IMR-90 (cell line): ENCODE measurements around the gene CCL14. TPM values are rescaled to one million over a fixed set of nuclear protein-coding genes. Genes with fewer than 3 reads are reported as not detected.

ENCODE experiments used
- ATAC-seq: fragments of 200-7000 bp; cut with Tn5 transposase; 2 replicates; pipeline ENCODE4 v1.9.1; 2020; ENCODE audit warnings: low read depth, mild to moderate bottlenecking, moderate library complexity
- BruUV-seq: library from RNA; stranded (reverse); fragments of 400-500 nt; replicated peaks from 2 replicates; lab custom pipeline; 2021; lab: Mats Ljungman, UMichigan
- CTCF ChIA-PET: fragments of 300-600 bp; formaldehyde crosslinking; extraction: SDS; loops from one replicate; lab custom pipeline; 2021; ENCODE audit warnings: antibody characterized with exemption; lab: Yijun Ruan, JAX
- POLR2A ChIA-PET: fragments of 300-600 bp; sonication (Branson Sonifier 250); formaldehyde crosslinking; loops from one replicate; lab custom pipeline; 2022; ENCODE audit warnings: antibody characterized with exemption; ENCODE audit not compliant: unreplicated experiment; lab: Charles Lee
- DNase-seq: peaks from one replicate; pipeline ENCODE4 v3.0.0; 2013
- H2AFZ ChIP-seq: replicated peaks from 2 replicates; pipeline ENCODE3; 2013; ENCODE audit warnings: low read length, mild to moderate bottlenecking; ENCODE audit not compliant: poor library complexity
- H2AK5ac ChIP-seq: 2 replicates; pipeline ENCODE4 v1.6.1; 2013; ENCODE audit warnings: low read depth, low read length, inconsistent platforms
- H2AK9ac ChIP-seq: replicated peaks from 2 replicates; pipeline ENCODE3; 2013; ENCODE audit warnings: mild to moderate bottlenecking, low read depth, low read length, moderate library complexity; ENCODE audit not compliant: poor library complexity
- H2BK120ac ChIP-seq: 2 replicates; pipeline ENCODE4 v1.6.1; 2013; ENCODE audit warnings: low read depth, low read length, inconsistent platforms
- H2BK15ac ChIP-seq: 3 replicates; pipeline ENCODE4 v1.6.1; 2013; ENCODE audit warnings: low read depth, low read length, inconsistent platforms
- H2BK20ac ChIP-seq: 2 replicates; pipeline ENCODE4 v1.6.1; 2013; ENCODE audit warnings: low read depth, mild to moderate bottlenecking, inconsistent platforms, low read length, moderate library complexity
- H2BK5ac ChIP-seq: 2 replicates; pipeline ENCODE4 v1.6.1; 2013; ENCODE audit warnings: mild to moderate bottlenecking, low read depth, low read length, inconsistent platforms; ENCODE audit not compliant: poor library complexity, severe bottlenecking
- H3K14ac ChIP-seq: replicated peaks from 2 replicates; pipeline ENCODE4 v1.6.1; 2013; ENCODE audit warnings: low read depth, low read length, inconsistent platforms
- H3K18ac ChIP-seq: 2 replicates; pipeline ENCODE4 v1.6.1; 2013; ENCODE audit warnings: low read depth, low read length, control low read depth
- H3K23ac ChIP-seq: 2 replicates; pipeline ENCODE4 v1.6.1; 2013; ENCODE audit warnings: low read depth, low read length, inconsistent platforms
- H3K27ac ChIP-seq: 2 replicates; pipeline ENCODE4 v1.5.1; 2013; ENCODE audit warnings: mild to moderate bottlenecking, control low read depth, low read length; ENCODE audit not compliant: insufficient read depth
- H3K27me3 ChIP-seq: 2 replicates; pipeline ENCODE4 v1.6.1; 2013; ENCODE audit warnings: low read length; ENCODE audit not compliant: control insufficient read depth, insufficient read depth
- H3K36me3 ChIP-seq: 2 replicates; pipeline ENCODE4 v1.6.1; 2013; ENCODE audit warnings: low read length, mixed read lengths; ENCODE audit not compliant: control insufficient read depth, insufficient read depth
- H3K4ac ChIP-seq: 2 replicates; pipeline ENCODE4 v1.6.1; 2013; ENCODE audit warnings: low read depth, low read length, inconsistent platforms
- H3K4me1 ChIP-seq: 2 replicates; pipeline ENCODE4 v1.6.1; 2013; ENCODE audit warnings: low read length, mixed read lengths; ENCODE audit not compliant: control insufficient read depth, insufficient read depth
- H3K4me2 ChIP-seq: 2 replicates; pipeline ENCODE4 v1.6.1; 2013; ENCODE audit warnings: low read depth, mild to moderate bottlenecking, control low read depth, low read length, moderate library complexity
- H3K4me3 ChIP-seq: 2 replicates; pipeline ENCODE4 v1.5.1; 2013; ENCODE audit warnings: low read depth, mild to moderate bottlenecking, control low read depth, low read length, moderate library complexity; ENCODE audit not compliant: insufficient read depth
- H3K56ac ChIP-seq: 2 replicates; pipeline ENCODE4 v1.6.1; 2013; ENCODE audit warnings: low read length, inconsistent platforms; ENCODE audit not compliant: insufficient read depth; ENCODE audit errors: extremely low read depth
- H3K79me1 ChIP-seq, 2 experiments: 2 replicates each; pipeline ENCODE4 v1.6.1; 2013; ENCODE audit warnings: low read length in 2 of 2, inconsistent platforms in 1 of 2, low read depth in 1 of 2
- H3K9ac ChIP-seq: 2 replicates; pipeline ENCODE4 v1.6.1; 2013; ENCODE audit warnings: low read depth, low read length, control low read depth
- H3K9me1 ChIP-seq: 2 replicates; pipeline ENCODE4 v1.6.1; 2013; ENCODE audit warnings: low read length, inconsistent platforms; ENCODE audit not compliant: insufficient read depth
- H3K9me3 ChIP-seq: 2 replicates; pipeline ENCODE4 v1.6.1; 2013; ENCODE audit warnings: low read length; ENCODE audit not compliant: control insufficient read depth, insufficient read depth
- H4K20me1 ChIP-seq: 2 replicates; pipeline ENCODE4 v1.6.1; 2013; ENCODE audit warnings: low read length, inconsistent platforms; ENCODE audit not compliant: insufficient read depth
- H4K5ac ChIP-seq: 2 replicates; pipeline ENCODE4 v1.6.1; 2013; ENCODE audit warnings: mild to moderate bottlenecking, low read depth, low read length, control low read depth
- H4K8ac ChIP-seq, 2 experiments: 2 replicates each; pipeline ENCODE4 v1.6.1; 2013; ENCODE audit warnings: low read depth in 2 of 2, low read length in 2 of 2, control low read depth in 1 of 2, inconsistent platforms in 1 of 2
- H4K91ac ChIP-seq: 2 replicates; pipeline ENCODE4 v1.6.1; 2013; ENCODE audit warnings: low read depth, low read length, inconsistent platforms; ENCODE audit not compliant: insufficient read depth
- BHLHE40 ChIP-seq: fragments of 150-350 bp; IDR thresholded peaks from 2 replicates; pipeline ENCODE4 v1.6.1; 2016; ENCODE audit warnings: mild to moderate bottlenecking, low read depth, low read length
- MAZ ChIP-seq: IDR thresholded peaks from 2 replicates; pipeline ENCODE4 v1.6.1; 2012; ENCODE audit warnings: low read depth, mild to moderate bottlenecking, low read length, improper control_type of control experiment, moderate library complexity, borderline replicate concordance
- MXI1 ChIP-seq: IDR thresholded peaks from 2 replicates; pipeline ENCODE4 v1.6.1; 2012; ENCODE audit warnings: low read depth, mild to moderate bottlenecking, low read length, moderate library complexity, borderline replicate concordance
- POLR2A ChIP-seq: IDR thresholded peaks from 2 replicates; pipeline ENCODE4 v1.6.1; 2012; ENCODE audit warnings: mild to moderate bottlenecking, low read depth, low read length
- RCOR1 ChIP-seq: IDR thresholded peaks from 2 replicates; pipeline ENCODE4 v1.6.1; 2012; ENCODE audit warnings: mild to moderate bottlenecking, low read length, improper control_type of control experiment; ENCODE audit not compliant: insufficient replicate concordance
- RFX5 ChIP-seq: IDR thresholded peaks from 2 replicates; pipeline ENCODE4 v1.8.0; 2012; ENCODE audit warnings: low read depth, mild to moderate bottlenecking, low read length, moderate library complexity
- WGBS, 2 experiments: methylation state at CpG; one replicate each; pipeline versions ENCODE4 v1.1.5 to v1.1.7; 2013; ENCODE audit warnings: missing lambda C conversion rate in 2 of 2; ENCODE audit not compliant: insufficient read length in 1 of 2; ENCODE audit errors: extremely low coverage in 2 of 2; 5-methylcytosine and 5-hydroxymethylcytosine counted together
- dilution Hi-C: fragments of 300-500 bp; cut with HindIII; formaldehyde crosslinking; loops from one replicate; pipeline ENCODE4 v1.14.3; 2018; ENCODE audit warnings: low sequenced_read_pairs; ENCODE audit not compliant: unreplicated experiment
- in situ Hi-C: fragments of 300-500 bp; cut with MboI; formaldehyde crosslinking; loops from 3 replicates; pipeline ENCODE4 v1.14.3; 2019; ENCODE audit warnings: low sequenced_read_pairs, inconsistent platforms, mixed read lengths
- intact Hi-C: fragments of 100-400 bp; cut with micrococcal nuclease; formaldehyde crosslinking; loops from 2 replicates; pipeline ENCODE4 v1.10.0; 2022
- polyA plus RNA-seq, 3 experiments: library from polyadenylated mRNA; depleted of rRNA; stranded (reverse); fragments of >200 nt; gene quantifications; 2 replicates each; pipeline ENCODE4 v1.2.3, GENCODE V29; 2012; ENCODE audit warnings: low replicate concordance in 1 of 3
- total RNA-seq: library from RNA; depleted of rRNA; stranded (reverse); fragments of >200 nt; gene quantifications from 2 replicates; pipeline ENCODE4 v1.2.3, GENCODE V29; 2012
- TF ChIP-seq, protein P1 (sequence below): fragments of 150-350 bp; IDR thresholded peaks from 2 replicates; pipeline ENCODE4 v1.6.1; 2016; ENCODE audit warnings: low read depth, mild to moderate bottlenecking, low read length, moderate library complexity, borderline replicate concordance

The CCL14 gene
- total and polyA plus RNA-seq, 2 of the 4 experiments (the other 2 are of a cell fraction), result not detected

- CTCF ChIA-PET, result interaction anchor here (1.3 kb wide), 1 partner anchor 510 kb away, joined by 3 read pairs; no protein-coding TSS in a partner anchor
- no peaks in the 10 kb centered on the region for H3K9me3 ChIP-seq
- 0% methylated on average over 1 of the region's 10 CpGs; no CpG with 5 or more reads in 1 of the 2 experiments for WGBS, 2 experiments
- H3K56ac ChIP-seq, result no peak overlapping the region
- dilution Hi-C loops, result no loop called here
- H2AK9ac ChIP-seq, result no peak overlapping the region
- H2BK20ac ChIP-seq, result no peak overlapping the region
- no peak overlapping the region for H2AK5ac ChIP-seq
- H4K91ac ChIP-seq, result no peak overlapping the region
- TF ChIP-seq MXI1 (no peak), RFX5 (no peak), BHLHE40 (no peak), MAZ (no peak), POLR2A (no peak), RCOR1 (no peak)
- TF ChIP-seq, protein P1, sequence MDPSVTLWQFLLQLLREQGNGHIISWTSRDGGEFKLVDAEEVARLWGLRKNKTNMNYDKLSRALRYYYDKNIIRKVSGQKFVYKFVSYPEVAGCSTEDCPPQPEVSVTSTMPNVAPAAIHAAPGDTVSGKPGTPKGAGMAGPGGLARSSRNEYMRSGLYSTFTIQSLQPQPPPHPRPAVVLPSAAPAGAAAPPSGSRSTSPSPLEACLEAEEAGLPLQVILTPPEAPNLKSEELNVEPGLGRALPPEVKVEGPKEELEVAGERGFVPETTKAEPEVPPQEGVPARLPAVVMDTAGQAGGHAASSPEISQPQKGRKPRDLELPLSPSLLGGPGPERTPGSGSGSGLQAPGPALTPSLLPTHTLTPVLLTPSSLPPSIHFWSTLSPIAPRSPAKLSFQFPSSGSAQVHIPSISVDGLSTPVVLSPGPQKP, result no peak
- no peak overlapping the region for H3K27ac ChIP-seq
- H3K4me2 ChIP-seq, result no peak overlapping the region
- BruUV-seq, result no TSS peak
- no peak overlapping the region for H3K9ac ChIP-seq
- H3K23ac ChIP-seq, result no peak overlapping the region
- no peak overlapping the region for H4K8ac ChIP-seq
- no peak overlapping the region for H3K18ac ChIP-seq
- H3K9me1 ChIP-seq, result no peaks in the 10 kb centered on the region; the same call in 1 of the 2 replicates
- no peaks in the 10 kb centered on the region for H3K79me1 ChIP-seq
- H3K4me3 ChIP-seq, result no peak overlapping the region
- POLR2A ChIA-PET, result no interaction called here
- ATAC-seq, result peak; percentile 56
- in situ Hi-C loops, result loop anchor here (5.0 kb wide), 1 partner anchor 174 kb away; no protein-coding TSS in a partner anchor
- H2BK120ac ChIP-seq, result no peak overlapping the region
- H3K27me3 ChIP-seq, result peaks cover 3% of the 10 kb centered on the region; the same call in 1 of the 2 replicates
- H4K20me1 ChIP-seq, result no peaks in the 10 kb centered on the region
- H3K36me3 ChIP-seq, result no peaks in the 10 kb centered on the region
- H3K4me1 ChIP-seq, result peaks cover 6% of the 10 kb centered on the region
- peak; percentile 32 for DNase-seq
- no peak overlapping the region for H3K14ac ChIP-seq
- H2AFZ ChIP-seq, result peak overlapping the region; percentile 47
- H2BK15ac ChIP-seq, result no peak overlapping the region
- no peak overlapping the region for H4K5ac ChIP-seq
- intact Hi-C loops, result no loop called here
- H2BK5ac ChIP-seq, result no peak overlapping the region
- no peak overlapping the region for H3K4ac ChIP-seq
Observed at GRCh38 chr17:35973333-35974260, 12.9 kb downstream of the CCL14 start.
